Fibroblast of the aortic adventitia (primary cell): ENCODE results near the gene ADI1. TPM values are rescaled to one million over a fixed set of nuclear protein-coding genes. Genes with fewer than 3 reads are reported as not detected.
A peak's percentile ranks its signal among the peaks of the same experiment; 100 is the strongest.
"Not testable (repeated sequence)": the region's sequence is repeated elsewhere in the genome, so short reads cannot be mapped to it uniquely, and the experiment has no call there.

Experiments
- DNase-seq: peaks from one replicate; pipeline ENCODE4 v3.0.0-alpha.2; 2010; ENCODE audit warnings: low read depth
- H3K4me3 ChIP-seq: 2 replicates; pipeline ENCODE4 v1.5.1; 2011; ENCODE audit warnings: low read depth, mild to moderate bottlenecking, control low read depth, low read length, moderate library complexity
- total RNA-seq: library from RNA; depleted of rRNA; stranded (reverse); fragments of >200 nt; gene quantifications from 2 replicates; pipeline ENCODE4 v1.2.3, GENCODE V29; 2012; ENCODE audit warnings: low replicate concordance
- TF ChIP-seq, protein P1 (sequence below): IDR thresholded peaks from 2 replicates; pipeline ENCODE4 v1.5.1; 2011; ENCODE audit warnings: mild to moderate bottlenecking, low read length, control low read depth, inconsistent platforms; ENCODE audit not compliant: insufficient read depth

ADI1 gene
- total RNA-seq, 1 donor = 44.7 TPM

DNA sequence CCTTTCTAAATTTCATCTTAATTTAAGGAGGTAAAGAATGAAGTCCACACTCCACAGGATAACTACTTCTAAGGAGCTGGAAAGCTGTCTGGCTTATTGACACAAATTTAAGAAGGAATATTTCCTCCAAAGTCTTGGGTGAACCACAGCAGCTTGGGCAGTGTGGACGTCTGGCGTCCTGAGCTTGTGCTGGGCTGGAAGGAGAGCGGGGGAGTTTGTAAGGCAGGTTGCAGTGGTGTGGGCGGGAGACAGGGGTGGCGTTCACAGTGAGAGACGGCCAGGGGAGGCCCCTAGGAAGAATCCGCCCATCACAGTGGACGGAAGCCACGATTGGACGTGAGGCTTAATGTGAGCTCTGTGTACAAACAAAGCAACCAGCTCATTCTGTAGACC lies 25.7 kb downstream of the ADI1 start:
- peak overlapping the region; percentile 53 for H3K4me3 ChIP-seq
- DNase-seq = peak; percentile 73
- TF ChIP-seq, protein P1, sequence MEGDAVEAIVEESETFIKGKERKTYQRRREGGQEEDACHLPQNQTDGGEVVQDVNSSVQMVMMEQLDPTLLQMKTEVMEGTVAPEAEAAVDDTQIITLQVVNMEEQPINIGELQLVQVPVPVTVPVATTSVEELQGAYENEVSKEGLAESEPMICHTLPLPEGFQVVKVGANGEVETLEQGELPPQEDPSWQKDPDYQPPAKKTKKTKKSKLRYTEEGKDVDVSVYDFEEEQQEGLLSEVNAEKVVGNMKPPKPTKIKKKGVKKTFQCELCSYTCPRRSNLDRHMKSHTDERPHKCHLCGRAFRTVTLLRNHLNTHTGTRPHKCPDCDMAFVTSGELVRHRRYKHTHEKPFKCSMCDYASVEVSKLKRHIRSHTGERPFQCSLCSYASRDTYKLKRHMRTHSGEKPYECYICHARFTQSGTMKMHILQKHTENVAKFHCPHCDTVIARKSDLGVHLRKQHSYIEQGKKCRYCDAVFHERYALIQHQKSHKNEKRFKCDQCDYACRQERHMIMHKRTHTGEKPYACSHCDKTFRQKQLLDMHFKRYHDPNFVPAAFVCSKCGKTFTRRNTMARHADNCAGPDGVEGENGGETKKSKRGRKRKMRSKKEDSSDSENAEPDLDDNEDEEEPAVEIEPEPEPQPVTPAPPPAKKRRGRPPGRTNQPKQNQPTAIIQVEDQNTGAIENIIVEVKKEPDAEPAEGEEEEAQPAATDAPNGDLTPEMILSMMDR = no peak

DNA sequence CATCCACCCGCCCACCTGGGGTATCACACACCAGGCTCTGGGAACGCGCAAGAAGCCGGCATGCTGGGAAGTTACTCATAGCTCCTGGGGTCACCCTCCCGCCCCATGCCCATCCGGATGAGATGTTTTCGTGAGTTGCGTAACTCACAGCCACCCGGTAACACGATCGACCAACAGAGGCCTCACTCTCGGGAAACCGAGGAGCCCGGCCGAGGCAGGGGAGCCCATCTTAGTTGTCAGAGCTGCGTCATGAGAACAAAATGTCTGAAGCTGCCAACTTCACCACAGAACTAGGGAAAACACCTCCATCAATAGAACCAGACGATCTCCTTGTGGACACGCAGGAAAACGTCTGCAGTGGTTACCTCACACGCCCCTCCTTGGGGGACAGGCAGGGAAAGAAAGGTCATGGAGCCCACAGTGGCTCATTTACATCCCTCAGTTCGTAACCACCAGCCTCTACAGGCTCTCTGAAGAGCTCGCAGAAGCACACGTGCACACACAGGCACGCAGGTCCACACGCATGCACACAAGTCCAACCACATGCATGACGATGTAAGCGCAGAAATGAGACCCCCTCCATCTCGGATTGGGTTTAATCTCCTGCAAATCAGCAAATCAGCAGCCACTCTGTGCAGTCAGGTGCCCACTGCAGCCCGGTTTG lies 26.2 kb downstream of the ADI1 start:
- TF ChIP-seq, protein P1 = no peak
- peak; percentile 95 for DNase-seq
- H3K4me3 ChIP-seq = peak overlapping the region; percentile 53

DNA sequence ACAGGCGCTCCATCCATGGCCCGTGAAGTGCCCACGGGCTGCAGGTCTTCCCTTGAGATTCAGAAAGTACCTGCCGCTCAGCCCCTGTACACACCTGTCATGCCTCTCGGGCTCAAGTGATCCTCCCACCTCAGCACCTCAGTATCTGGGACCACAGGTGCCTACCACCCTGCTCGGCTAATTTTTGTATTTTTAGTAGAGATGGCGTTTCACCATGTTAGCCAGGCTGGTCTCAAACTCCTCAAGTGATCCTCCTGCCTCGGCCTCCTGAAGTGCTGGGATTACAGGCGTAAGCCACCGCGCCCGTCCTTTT lies 26.9 kb downstream of the ADI1 start:
- DNase-seq, H3K4me3 ChIP-seq: not testable (repeated sequence)

DNA sequence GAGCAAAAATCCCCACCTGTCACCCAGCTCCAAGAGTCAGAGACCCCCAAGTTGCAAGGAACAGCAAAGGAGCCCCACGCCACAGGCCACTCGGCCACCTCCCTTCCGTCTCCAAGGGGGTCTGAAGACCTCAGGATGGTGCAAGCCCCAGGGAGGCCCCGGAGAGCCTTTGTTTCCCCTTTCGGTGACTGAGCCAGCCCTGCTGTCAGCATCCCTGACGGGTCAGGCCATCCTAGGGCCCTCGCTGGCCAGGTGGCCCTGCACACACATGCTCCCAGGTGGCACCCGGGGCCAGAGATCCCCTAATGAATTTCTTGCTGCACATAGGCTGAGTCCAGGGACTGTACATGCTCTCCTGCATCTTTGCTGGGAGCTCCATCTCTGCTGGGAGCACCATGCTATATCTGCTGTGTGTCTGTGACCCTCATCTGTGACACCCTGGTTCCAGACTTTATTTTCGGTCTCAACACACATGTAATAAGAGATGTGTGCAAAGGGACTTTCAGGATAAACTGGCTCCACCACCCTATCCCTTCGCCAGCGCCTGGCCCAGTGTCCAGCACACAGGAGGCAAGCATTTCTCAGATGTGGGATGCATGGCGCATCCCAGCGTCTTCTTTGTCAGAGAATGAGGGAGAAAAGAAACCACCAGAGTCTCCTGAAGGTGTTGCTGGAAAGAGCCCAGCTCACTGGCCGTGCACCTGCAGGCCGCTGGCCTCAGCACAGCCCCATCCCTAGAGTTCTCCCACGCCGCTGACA lies 27.4 kb downstream of the ADI1 start:
- DNase-seq = no peak
- TF ChIP-seq, protein P1 = no peak
- no peak overlapping the region for H3K4me3 ChIP-seq

DNA sequence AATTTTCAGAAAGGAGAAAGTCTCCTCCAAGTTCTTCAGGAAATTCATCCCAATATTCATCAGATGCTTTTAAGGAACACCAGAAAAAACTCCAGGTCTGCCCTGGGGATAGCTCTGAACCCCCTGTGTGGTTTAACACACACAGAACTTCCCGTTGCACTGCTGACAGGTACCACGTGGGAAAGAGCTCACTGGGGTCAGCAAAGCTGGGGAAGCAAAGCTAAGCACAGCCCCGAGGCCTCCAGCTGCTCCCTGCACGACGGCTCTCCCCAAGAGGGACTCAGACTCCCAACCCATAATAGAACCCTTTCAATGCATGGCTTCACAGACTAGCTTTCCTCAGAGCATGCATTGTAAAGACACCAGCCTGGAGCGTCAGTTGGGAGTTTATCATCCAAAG lies 28.0 kb downstream of the ADI1 start:
- TF ChIP-seq, protein P1 = no peak
- no peak for DNase-seq

DNA sequence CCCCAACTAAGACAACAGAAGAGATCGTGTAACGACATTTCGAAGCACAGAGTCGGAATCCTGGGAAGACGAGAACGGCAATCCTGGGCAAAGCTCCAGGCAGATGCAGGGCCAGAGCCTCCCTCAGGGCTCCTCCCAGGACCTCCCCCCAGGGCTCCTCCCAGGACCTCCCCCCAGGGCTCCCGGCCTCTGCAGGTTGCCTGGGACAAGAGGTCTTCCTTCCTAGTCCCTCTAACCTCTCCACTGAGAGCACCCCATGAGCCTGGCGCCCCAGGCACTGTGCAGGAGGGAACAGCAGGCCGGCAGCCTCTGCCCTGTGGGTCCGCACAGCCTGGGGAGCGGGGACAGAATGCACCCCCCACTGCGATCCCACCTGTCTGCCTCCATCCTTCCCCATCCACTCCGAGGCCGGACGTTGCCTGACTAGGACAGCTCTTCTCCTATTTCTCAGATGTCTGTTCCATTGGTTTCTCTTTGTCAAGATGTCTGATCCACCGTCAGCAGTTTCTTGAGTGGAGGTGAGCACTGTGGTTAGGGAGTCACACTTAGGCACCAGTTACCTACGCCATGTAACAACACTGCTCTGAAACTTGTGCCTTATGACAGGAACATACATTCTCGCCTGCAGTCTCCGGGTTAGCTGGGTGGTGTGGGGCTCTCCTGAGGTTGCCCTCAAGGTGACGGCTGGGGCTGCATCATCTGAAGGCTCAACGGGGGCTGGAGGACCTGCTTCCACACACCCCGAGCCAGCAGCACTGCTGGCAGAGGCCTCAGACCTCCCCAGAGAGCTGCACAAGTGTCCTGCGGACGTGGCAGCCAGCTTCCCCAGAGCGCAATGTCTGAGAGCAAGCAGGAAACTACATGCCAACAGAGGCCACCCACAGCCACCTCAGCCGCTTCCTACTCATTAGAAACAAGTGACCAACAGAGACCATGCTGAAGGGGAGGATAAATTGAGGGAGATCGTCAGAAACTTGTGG lies 28.9 kb downstream of the ADI1 start:
- DNase-seq = no peak
- no peak overlapping the region for H3K4me3 ChIP-seq
- TF ChIP-seq, protein P1 = no peak

More for the DNA sequence above, 28.0 kb downstream of the ADI1 start:
- no peak overlapping the region for H3K4me3 ChIP-seq

DNA sequence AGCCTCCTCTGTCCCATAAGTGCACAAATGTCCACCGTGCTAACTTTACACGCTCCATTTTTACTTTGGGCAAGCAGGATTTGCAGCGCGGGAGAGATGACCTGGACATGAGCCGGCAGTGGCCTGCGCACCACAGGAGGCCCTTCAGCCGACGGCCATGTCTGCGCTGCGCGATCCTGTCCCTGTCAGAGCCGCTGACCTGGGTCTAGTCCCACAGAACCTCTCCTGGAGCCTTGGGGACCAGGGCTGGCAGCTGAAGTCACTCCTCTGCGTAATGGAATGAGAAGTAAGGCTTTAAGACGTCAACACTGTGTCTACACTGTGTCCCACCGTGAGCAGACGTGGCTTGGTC lies 29.6 kb downstream of the ADI1 start:
- no peak for DNase-seq
- TF ChIP-seq, protein P1 = no peak
- H3K4me3 ChIP-seq = no peak overlapping the region
